Activated T-cell treated with anti-CD3 and anti-CD28 coated beads, Interleukin-2, amount 50 U/mL, for 4 hours (primary cell): ENCODE measurements around the gene SLC37A4. TPM values are rescaled to one million over a fixed set of nuclear protein-coding genes. Genes with fewer than 3 reads are reported as not detected.
A peak's percentile ranks its signal among the peaks of the same experiment; 100 is the strongest.
"Not testable (repeated sequence)": the region's sequence is repeated elsewhere in the genome, so short reads cannot be mapped to it uniquely, and the experiment has no call there.

ENCODE experiments used
- ATAC-seq, 2 donors: fragments of 200-7000 bp; cut with Tn5 transposase; one replicate each; pipeline ENCODE4 v1.10.0; 2021
- DNase-seq: peaks from one replicate; pipeline ENCODE4 v3.0.0-alpha.2; 2020
- H3K27me3 Mint-ChIP-seq: one replicate; pipeline ENCODE4 v1.8.0; 2021; ENCODE audit warnings: low read depth, mixed read lengths
- H3K36me3 Mint-ChIP-seq: one replicate; pipeline ENCODE4 v1.8.0; 2022; ENCODE audit warnings: mixed read lengths; ENCODE audit not compliant: insufficient read depth
- H3K4me1 Mint-ChIP-seq: one replicate; pipeline ENCODE4 v1.8.0; 2021; ENCODE audit warnings: low read depth, mixed read lengths
- H3K4me3 Mint-ChIP-seq: one replicate; pipeline ENCODE4 v1.8.0; 2021; ENCODE audit warnings: mild to moderate bottlenecking, moderate library complexity, mixed read lengths
- H3K9me3 Mint-ChIP-seq: one replicate; pipeline ENCODE4 v1.8.0; 2021; ENCODE audit warnings: mixed read lengths
- total RNA-seq, 3 donors: library from RNA; stranded (reverse); gene quantifications; one replicate each; pipeline ENCODE4 v1.2.1, GENCODE V29; 2021

SLC37A4 gene
- total RNA-seq, 3 donors from 2014 or later, result 10.1 to 13.8 (median 13.5) TPM

DNA sequence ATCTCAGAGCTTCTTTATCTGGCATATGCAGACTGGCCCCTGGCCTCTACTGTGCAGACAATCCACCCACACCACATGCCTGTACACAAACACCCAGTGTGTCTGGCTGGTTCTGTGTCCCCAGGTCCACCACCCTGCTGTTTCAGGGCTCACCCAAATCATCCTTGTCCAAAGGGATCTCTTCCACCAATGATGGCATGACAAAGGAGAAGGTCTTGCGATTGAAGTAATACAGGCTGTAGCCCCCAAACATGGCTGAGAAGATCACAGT is 1.7 kb downstream of the SLC37A4 start:
- no peak for DNase-seq
- Mint-ChIP-seq H3K27me3 (no peaks in the 10 kb centered on the region), H3K36me3 (peaks cover 12% of the 10 kb centered on the region), H3K9me3 (no peaks in the 10 kb centered on the region), H3K4me3 (no peak overlapping the region), H3K4me1 (peaks cover 26% of the 10 kb centered on the region)
- ATAC-seq, result no peak

DNA sequence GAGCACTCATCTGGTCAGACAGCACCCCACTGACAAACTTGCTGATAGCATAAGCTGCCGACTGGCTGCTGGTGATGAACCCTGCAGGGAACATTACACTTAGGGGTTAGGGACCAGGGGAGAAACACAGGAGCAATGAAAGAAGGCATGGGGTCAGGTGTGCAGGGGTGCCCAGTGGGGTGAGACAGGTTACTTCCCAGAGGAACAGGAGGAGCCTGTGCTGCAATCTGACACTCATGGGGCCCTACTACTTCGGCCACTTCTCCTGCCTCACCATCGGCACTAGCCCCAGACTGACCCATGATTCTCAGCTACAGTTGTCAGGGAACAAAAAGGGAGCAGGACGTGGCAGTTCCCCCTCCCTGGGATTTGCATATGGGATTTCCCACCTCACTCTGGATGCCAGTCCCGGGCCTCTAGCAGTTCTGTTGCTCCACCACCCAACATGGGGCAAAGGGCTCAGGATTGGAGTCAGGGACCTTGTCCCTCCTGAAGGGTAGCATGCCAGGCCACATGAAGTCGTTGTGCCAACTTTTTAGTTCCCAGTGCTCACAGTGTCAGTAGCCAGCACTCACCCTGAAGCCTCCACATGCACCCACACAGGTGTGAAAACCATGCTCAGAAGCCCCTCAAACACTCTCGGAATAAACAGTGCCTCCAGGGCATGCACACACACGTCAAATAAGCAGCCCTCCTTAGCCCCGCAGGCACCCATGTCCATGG is 2.2 kb downstream of the SLC37A4 start:
- DNase-seq, result no peak
- Mint-ChIP-seq H3K36me3 (peaks cover 15% of the 10 kb centered on the region), H3K4me1 (peaks cover 30% of the 10 kb centered on the region), H3K4me3 (no peak overlapping the region), H3K27me3 (no peaks in the 10 kb centered on the region), H3K9me3 (no peaks in the 10 kb centered on the region)
- no peak for ATAC-seq

DNA sequence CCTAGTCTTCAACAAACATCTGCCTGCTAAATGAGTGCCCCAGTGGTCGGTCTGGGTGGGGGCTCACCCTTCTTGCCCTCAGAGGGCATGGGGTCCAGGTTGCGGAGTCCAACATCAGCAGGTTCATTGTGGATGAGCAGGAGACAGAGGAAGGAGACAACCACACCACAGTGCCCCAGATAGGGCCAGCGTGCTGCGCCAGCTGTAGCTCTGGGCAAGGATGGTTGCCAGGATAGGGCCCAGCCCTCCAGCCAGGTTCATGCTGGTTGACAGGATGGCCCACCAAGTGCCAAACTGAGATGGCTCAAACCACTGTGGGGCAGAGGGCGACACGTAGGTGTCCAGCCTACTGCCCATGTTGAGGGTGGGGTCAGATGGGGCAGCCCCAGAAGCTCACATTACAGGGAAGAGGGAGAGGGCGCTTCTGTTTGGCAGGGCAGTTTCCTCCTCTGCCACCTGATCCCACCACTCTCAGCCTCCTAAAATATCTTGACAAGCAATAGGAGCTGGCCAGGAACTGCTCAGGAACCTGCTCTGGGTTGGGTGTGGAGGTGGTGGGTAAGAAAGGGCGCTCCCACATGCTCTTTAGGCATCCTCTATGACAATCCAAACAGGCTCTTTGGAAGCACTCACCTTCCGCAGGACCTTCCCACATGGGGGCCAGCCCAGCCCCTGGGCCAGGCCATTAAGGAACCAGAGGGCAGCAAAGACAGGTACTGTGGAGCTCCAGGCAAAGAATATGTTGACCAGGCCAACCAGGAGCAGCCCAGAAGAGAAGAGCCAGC is 2.9 kb downstream of the SLC37A4 start:
- H3K36me3 Mint-ChIP-seq, result peaks cover 19% of the 10 kb centered on the region
- H3K4me1 Mint-ChIP-seq, result peaks cover 34% of the 10 kb centered on the region
- no peaks in the 10 kb centered on the region for H3K27me3 Mint-ChIP-seq
- no peak overlapping the region for H3K4me3 Mint-ChIP-seq
- DNase-seq (no peak), ATAC-seq (no peak)
- H3K9me3 Mint-ChIP-seq, result no peaks in the 10 kb centered on the region

DNA sequence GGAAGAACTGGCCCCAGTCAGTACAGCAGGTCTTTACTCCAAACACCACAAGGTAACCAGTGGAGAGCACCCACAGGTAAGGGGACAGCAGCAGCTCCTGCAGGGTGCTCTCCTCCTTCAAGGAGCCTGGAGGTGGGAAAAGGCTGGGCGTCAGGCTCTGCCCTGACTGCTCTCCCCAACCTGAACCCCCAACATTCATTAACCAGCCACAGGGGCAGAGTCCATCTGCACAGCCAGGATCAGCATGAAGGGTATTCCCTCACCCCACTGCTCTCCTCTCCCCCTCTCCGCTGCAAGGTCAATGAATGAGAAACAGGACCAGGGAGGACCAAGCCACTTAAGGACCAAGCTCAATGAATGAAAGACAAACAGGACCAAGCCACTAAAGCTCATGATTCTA is 3.7 kb downstream of the SLC37A4 start:
- H3K9me3 Mint-ChIP-seq, result no peaks in the 10 kb centered on the region
- no peak for DNase-seq
- peaks cover 37% of the 10 kb centered on the region for H3K4me1 Mint-ChIP-seq
- ATAC-seq, result no peak
- no peak overlapping the region for H3K4me3 Mint-ChIP-seq
- peaks cover 19% of the 10 kb centered on the region for H3K36me3 Mint-ChIP-seq
- no peaks in the 10 kb centered on the region for H3K27me3 Mint-ChIP-seq

DNA sequence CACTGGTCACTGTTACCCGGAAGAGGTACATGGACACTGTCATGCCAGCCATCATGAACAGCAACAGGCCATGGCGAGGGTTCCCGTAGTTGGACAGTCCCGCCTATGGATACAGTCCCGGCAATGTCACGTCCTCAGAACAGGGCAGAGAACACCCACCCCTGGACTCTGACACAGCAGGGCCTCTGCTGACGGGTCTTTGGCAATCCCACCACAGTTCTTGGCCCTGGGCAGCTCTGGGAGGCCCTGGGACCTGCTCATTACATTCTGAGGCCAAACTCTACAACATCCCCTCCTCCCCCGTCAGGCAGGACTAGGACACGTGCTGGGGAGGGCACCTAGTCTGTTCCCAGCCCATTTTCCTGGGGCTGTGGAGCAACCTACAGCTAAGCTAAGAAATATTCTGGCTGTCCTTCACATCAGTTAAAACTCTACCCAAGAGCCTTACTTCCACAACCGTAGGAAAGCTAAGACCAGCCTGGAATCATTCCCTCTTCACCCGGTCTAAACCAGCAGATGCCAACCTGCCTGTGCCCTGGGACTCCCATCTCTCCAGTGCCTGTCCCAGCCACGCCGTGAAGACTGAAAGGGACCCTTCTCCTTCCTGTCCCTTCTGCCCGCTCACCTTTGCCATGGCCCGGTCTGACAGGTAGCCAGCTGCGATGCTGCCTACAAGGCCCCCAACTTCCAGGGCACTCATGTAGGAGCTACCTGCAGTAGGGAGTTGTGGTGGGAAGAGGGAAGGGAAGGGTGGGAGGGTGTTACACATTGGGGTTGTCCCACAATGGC is 4.5 kb downstream of the SLC37A4 start:
- no peak for DNase-seq
- Mint-ChIP-seq H3K4me3 (no peak overlapping the region), H3K36me3 (peaks cover 19% of the 10 kb centered on the region), H3K9me3 (no peaks in the 10 kb centered on the region), H3K4me1 (peaks cover 41% of the 10 kb centered on the region), H3K27me3 (no peaks in the 10 kb centered on the region)
- ATAC-seq, result no peak

DNA sequence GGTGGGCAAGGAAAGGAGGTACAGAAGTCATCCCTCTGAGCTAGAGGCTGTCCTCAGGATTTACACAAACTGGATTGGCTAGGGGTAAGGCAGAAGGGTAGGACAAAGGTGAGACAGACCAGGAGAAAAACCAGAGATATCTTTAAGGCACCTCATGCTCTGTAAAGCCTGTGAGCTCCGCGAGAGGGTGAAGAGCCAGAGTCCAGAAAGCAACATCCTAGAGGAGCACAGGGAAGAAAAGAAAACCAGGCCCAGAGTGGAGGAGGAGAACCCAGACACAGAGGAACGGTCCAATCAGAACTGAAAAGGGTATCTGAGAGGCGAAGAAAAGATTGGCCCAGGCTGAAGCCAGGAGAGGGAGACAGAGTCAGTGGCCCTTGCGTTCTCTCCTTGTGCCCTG is 5.1 kb downstream of the SLC37A4 start:
- H3K9me3 Mint-ChIP-seq, result no peaks in the 10 kb centered on the region
- no peak for ATAC-seq
- no peak overlapping the region for H3K4me3 Mint-ChIP-seq
- no peaks in the 10 kb centered on the region for H3K27me3 Mint-ChIP-seq
- peaks cover 42% of the 10 kb centered on the region for H3K4me1 Mint-ChIP-seq
- DNase-seq, result no peak
- H3K36me3 Mint-ChIP-seq, result peaks cover 19% of the 10 kb centered on the region

DNA sequence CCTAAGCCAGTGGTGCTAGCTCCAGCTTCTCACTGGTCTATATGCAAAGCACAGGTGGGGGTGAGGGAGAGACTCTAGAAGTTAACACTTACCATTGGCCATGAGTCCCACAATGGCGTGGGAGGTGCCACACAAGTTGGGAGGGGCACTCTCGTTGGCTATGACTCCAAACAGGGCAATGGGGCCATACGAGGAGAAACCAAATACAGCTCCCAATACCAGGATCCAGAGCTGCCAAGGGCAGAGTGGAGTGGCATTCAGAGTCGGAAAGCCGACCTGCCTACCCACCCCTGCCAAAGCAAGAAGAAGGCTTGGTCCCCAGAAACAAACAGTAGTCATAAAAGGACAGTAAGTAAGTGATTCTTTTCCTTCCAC is 5.6 kb downstream of the SLC37A4 start:
- Mint-ChIP-seq H3K27me3 (no peaks in the 10 kb centered on the region), H3K4me1 (peaks cover 47% of the 10 kb centered on the region), H3K36me3 (peaks cover 20% of the 10 kb centered on the region), H3K9me3 (no peaks in the 10 kb centered on the region), H3K4me3 (no peak overlapping the region)
- ATAC-seq (no peak), DNase-seq (no peak)

DNA sequence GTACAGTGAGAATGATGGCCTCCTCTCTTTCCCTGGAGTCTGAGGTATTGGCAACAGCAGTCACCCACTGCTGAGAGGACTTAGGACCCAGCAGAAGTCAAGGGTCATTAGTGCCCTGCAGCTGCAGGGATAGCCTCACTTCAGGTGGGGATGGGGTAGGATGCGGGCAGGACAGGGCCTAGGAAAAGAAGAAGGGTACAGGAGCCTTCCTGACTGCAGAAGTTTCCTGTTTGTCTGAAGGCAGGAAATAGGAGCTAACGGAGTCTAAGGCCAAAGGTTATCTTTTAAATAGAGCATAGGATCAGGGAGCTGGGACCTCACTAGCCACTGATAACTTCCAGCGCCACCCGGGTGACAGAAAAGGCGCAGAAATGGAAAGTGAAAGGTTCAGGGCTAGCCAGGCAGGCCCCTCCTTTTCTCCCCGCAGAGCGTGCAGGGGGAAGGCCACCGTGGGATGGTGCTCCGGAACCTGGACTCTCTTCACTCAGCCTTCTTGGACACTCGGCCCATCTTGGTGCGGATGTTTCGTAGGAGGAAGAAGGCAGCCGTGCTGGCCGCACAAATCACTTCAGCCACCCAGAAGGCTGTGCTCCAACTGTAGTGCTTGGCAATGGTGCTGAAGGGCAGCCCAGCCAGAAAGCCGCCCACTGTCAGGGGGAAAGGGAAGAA is 6.1 kb downstream of the SLC37A4 start:
- H3K36me3 Mint-ChIP-seq, result peaks cover 22% of the 10 kb centered on the region
- no peak for ATAC-seq

DNA sequence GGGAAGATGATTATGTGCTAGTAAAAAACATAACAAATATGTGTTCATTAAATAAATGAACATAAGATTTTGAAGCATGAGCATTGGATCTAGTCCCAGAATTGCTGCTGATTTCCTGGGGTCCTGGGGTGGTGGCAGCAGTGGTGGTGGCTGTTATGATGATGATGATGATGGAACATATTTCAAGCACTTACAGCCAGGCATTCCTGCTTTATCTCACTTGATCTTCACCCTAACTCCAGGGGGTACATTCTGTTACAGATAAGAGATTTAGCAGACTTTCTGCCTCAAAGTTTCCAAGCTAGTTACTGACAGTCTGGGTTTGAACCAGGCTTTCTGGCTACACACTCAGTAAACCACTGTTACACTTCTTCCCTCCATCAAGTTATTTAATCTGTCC is 6.9 kb downstream of the SLC37A4 start:
- Mint-ChIP-seq H3K27me3 (no peaks in the 10 kb centered on the region), H3K4me1 (peaks cover 41% of the 10 kb centered on the region), H3K36me3 (peaks cover 22% of the 10 kb centered on the region), H3K9me3 (no peaks in the 10 kb centered on the region), H3K4me3 (no peak overlapping the region)
- ATAC-seq (no peak), DNase-seq (no peak)

More for the DNA sequence above, 6.1 kb downstream of the SLC37A4 start:
- Mint-ChIP-seq H3K4me1 (peaks cover 47% of the 10 kb centered on the region), H3K27me3 (no peaks in the 10 kb centered on the region), H3K4me3 (no peak overlapping the region), H3K9me3 (no peaks in the 10 kb centered on the region)
- DNase-seq, result no peak

DNA sequence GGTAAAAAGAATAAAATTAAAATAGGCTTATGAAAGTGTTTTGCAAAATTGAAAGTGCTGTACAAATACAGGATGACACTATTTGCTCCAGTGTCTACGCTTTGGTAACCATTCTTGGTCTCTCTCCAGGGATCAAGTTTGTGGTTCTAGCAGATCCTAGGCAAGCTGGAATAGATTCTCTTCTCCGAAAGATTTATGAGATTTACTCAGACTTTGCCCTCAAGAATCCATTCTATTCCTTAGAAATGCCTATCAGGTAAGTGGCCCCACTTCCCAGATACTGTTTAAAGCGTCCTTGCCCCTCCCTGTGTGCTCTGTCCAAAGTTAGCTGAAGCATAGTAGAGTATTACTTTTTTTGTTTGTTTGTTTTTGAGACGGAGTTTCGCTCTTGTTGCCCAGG is 9.0 kb downstream of the SLC37A4 start:
- no peaks in the 10 kb centered on the region for H3K9me3 Mint-ChIP-seq
- peaks cover 40% of the 10 kb centered on the region for H3K4me1 Mint-ChIP-seq
- H3K27me3 Mint-ChIP-seq, result no peaks in the 10 kb centered on the region
- peaks cover 35% of the 10 kb centered on the region for H3K36me3 Mint-ChIP-seq
- peak overlapping the region; percentile 47 for H3K4me3 Mint-ChIP-seq
- DNase-seq (no peak), ATAC-seq (no peak)

DNA sequence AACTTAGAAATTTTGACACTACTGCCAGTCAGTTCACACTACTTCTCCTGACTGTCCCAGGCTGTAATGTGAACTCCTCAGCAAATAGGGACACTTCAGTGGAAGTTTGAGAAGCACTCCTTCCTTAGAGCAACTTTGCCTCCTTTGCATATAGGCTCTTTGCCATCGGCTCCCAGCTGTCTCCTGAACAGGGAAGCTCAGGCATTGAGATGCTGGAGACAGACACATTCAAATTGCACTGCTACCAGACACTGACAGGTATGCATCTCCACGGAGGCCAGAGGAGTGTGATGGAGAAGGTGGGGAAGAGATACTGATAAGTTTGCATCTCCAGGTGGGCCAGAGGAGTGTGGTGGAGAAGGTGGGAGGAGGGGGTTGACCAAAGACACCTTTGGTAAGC is 10.7 kb downstream of the SLC37A4 start:
- Mint-ChIP-seq H3K9me3 (no peaks in the 10 kb centered on the region), H3K4me3 (peak overlapping the region; percentile 99), H3K36me3 (peaks cover 41% of the 10 kb centered on the region), H3K27me3 (no peaks in the 10 kb centered on the region), H3K4me1 (peaks cover 54% of the 10 kb centered on the region)
- DNase-seq, result no peak
- no peak for ATAC-seq

DNA sequence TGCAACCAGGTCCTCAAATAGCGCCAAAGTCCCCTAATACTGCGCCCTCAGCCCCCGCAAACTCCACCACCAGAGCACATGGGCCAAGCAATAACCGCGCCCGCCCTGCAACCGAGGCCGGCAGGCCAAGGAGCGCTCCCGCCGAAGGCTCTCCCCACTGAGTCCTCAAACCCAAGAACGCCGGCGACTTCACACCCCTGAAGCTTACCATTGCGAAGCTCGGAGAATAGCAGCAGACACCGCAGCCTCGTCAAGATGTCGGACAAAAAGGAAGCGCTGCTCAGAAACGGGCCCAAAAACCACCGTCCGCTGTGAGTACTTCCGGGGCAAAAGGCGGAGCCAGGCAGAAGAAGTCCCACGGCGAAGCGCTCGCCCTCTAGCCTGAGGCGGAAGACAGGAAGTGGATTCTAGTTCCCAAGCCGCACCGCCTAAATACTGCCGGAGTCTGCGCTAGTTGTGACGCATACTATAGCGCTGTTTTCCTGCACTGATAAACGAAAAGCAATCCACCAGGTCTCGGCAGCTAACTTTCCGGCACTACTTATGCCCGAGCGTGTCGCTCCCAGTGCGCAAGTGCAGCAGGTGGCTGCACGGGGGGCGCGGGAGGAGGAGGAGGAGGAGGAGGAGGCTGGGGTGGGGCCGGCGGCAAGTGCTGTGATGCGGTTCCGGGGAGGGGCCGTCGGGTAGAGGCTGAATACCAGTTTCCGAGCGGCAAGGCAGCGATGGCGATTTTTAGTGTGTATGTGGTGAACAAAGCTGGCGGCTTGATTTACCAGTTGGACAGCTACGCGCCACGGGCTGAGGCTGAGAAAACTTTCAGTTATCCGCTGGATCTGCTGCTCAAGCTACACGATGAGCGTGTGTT is 12.4 kb downstream of the SLC37A4 start, which contains the start of the genes RPS25 and TRAPPC4:
RPS25 (minus strand) TSS at position 270 of the 865 bp plus-strand sequence; CDS start at position 211, 59 bp downstream.
TRAPPC4 (plus strand) TSS at position 693 of the 865 bp plus-strand sequence; CDS start at position 723, 30 bp downstream.
- H3K27me3 Mint-ChIP-seq, result no peaks in the 10 kb centered on the region
- H3K4me1 Mint-ChIP-seq, result peaks cover 53% of the 10 kb centered on the region
- ATAC-seq (peak; percentile 89), DNase-seq (peak; percentile 90)
- peak within 1 kb of the TSS; percentile 99 for H3K4me3 Mint-ChIP-seq
- no peaks in the 10 kb centered on the region for H3K9me3 Mint-ChIP-seq
- peaks cover 41% of the 10 kb centered on the region for H3K36me3 Mint-ChIP-seq

DNA sequence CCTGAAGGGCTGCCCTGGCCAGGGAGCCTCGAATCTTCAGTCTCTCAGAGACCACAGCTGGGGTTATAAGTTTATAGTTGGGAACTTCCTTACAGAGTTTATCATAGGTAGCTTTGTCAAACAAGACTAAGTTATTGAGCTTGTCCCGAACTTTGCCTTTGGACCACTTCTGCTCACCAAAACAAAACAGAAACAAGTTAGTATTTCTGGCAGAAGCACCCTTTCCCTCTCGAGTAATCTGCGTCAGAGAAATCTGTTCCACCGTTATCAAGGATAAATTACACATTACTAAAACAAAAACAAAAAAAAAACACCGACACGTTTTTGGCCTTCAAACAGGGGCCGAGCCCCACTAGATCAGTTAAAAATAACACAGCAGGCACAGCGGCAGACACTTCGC is 13.3 kb downstream of the SLC37A4 start:
- Mint-ChIP-seq H3K4me1 (peaks cover 53% of the 10 kb centered on the region), H3K36me3 (peaks cover 46% of the 10 kb centered on the region), H3K4me3 (peak overlapping the region; percentile 99)
- H3K9me3 Mint-ChIP-seq, H3K27me3 Mint-ChIP-seq, DNase-seq, ATAC-seq: not testable (repeated sequence)
